ENCODE measurements around the gene CTNNA2.
"Not testable (repeated sequence)": the region's sequence is repeated elsewhere in the genome, so short reads cannot be mapped to it uniquely, and the experiment has no call there.

The CTNNA2 gene

GRCh38 chr2:80070587-80070986 lies 557.7 kb downstream of the CTNNA2 start:
- DNase-seq (ENCODE audit: low read depth in 2 of 2, low spot score in 1 of 2): no peak

GRCh38 chr2:80071941-80072340 lies 559.1 kb downstream of the CTNNA2 start:
- DNase-seq (ENCODE audit: low read depth in 2 of 2, low spot score in 1 of 2): no peak

GRCh38 chr2:80073134-80073561 lies 560.3 kb downstream of the CTNNA2 start:
- no peak for DNase-seq (ENCODE audit: low read depth in 2 of 2, low spot score in 1 of 2)

GRCh38 chr2:80074321-80075070 lies 561.6 kb downstream of the CTNNA2 start:
- no peak for DNase-seq (ENCODE audit: low read depth in 2 of 2, low spot score in 1 of 2)

- no peak for DNase-seq (ENCODE audit: low read depth in 2 of 2, low spot score in 1 of 2)
Measured at GRCh38 chr2:80075719-80076118, 562.9 kb downstream of the CTNNA2 start.

GRCh38 chr2:80078290-80079036 lies 565.6 kb downstream of the CTNNA2 start:
- no peak for DNase-seq (ENCODE audit: low read depth in 2 of 2, low spot score in 1 of 2)

- no peak for DNase-seq (ENCODE audit: low read depth in 2 of 2, low spot score in 1 of 2)
Measured at GRCh38 chr2:80080957-80081356, 568.1 kb downstream of the CTNNA2 start.

- no peak for DNase-seq (ENCODE audit: low read depth in 2 of 2, low spot score in 1 of 2)
Measured at GRCh38 chr2:80086831-80087230, 574.0 kb downstream of the CTNNA2 start.

GRCh38 chr2:80091237-80091636 lies 578.4 kb downstream of the CTNNA2 start:
- no peak for DNase-seq (ENCODE audit: low read depth in 2 of 2, low spot score in 1 of 2)

- DNase-seq (ENCODE audit: low read depth in 2 of 2, low spot score in 1 of 2): no peak
Measured at GRCh38 chr2:80092474-80092873, 579.6 kb downstream of the CTNNA2 start.

GRCh38 chr2:80098503-80098902 lies 585.7 kb downstream of the CTNNA2 start:
- DNase-seq (ENCODE audit: low read depth in 2 of 2, low spot score in 1 of 2): not testable (repeated sequence)

GRCh38 chr2:80102026-80102425 lies 589.2 kb downstream of the CTNNA2 start:
- no peak for DNase-seq (ENCODE audit: low read depth in 2 of 2, low spot score in 1 of 2)

GRCh38 chr2:80105015-80105640 lies 592.3 kb downstream of the CTNNA2 start:
- no peak for DNase-seq (ENCODE audit: low read depth in 2 of 2, low spot score in 1 of 2)

- no peak for DNase-seq (ENCODE audit: low read depth in 2 of 2, low spot score in 1 of 2)
Measured at GRCh38 chr2:80111185-80111584, 598.3 kb downstream of the CTNNA2 start.

- no peak for DNase-seq (ENCODE audit: low read depth in 2 of 2, low spot score in 1 of 2)
Measured at GRCh38 chr2:80112790-80113189, 599.9 kb downstream of the CTNNA2 start.

- DNase-seq (ENCODE audit: low read depth in 2 of 2, low spot score in 1 of 2): no peak
Measured at GRCh38 chr2:80113399-80113798, 600.5 kb downstream of the CTNNA2 start.

GRCh38 chr2:80114812-80115211 lies 602.0 kb downstream of the CTNNA2 start:
- no peak for DNase-seq (ENCODE audit: low read depth in 2 of 2, low spot score in 1 of 2)

- DNase-seq (ENCODE audit: low read depth in 2 of 2, low spot score in 1 of 2): no peak
Measured at GRCh38 chr2:80117401-80117800, 604.5 kb downstream of the CTNNA2 start.

GRCh38 chr2:80120866-80121265 lies 608.0 kb downstream of the CTNNA2 start:
- no peak for DNase-seq (ENCODE audit: low read depth in 2 of 2, low spot score in 1 of 2)

- no peak for DNase-seq (ENCODE audit: low read depth in 2 of 2, low spot score in 1 of 2)
Measured at GRCh38 chr2:80122675-80123074, 609.8 kb downstream of the CTNNA2 start.

- no peak for DNase-seq (ENCODE audit: low read depth in 2 of 2, low spot score in 1 of 2)
Measured at GRCh38 chr2:80126596-80127189, 613.8 kb downstream of the CTNNA2 start.

- no peak for DNase-seq (ENCODE audit: low read depth in 2 of 2, low spot score in 1 of 2)
Measured at GRCh38 chr2:80128080-80128479, 615.2 kb downstream of the CTNNA2 start.
